HG03159 (cell line): ENCODE results near the gene IPO7.
"Not testable (repeated sequence)": the region's sequence is repeated elsewhere in the genome, so short reads cannot be mapped to it uniquely, and the experiment has no call there.

Experiments
- ATAC-seq: cut with Tn5 transposase; IDR thresholded peaks from one replicate; pipeline ENCODE4 v1.9.1; 2021; ENCODE audit warnings: mild to moderate bottlenecking, moderate library complexity; ENCODE audit not compliant: unreplicated experiment

Gene IPO7

GRCh38 chr11:9384535-9385326, at the start of gene IPO7:
Gene IPO7, plus strand, starts transcription at chr11:9384652. Its CDS starts 112 bp downstream, at chr11:9384764.
- peak; percentile 98 for ATAC-seq

- no peak for ATAC-seq
Measured at GRCh38 chr11:9341638-9342178, 42.7 kb upstream of the IPO7 start.

- ATAC-seq, result no peak
Measured at GRCh38 chr11:9344061-9344680, 40.3 kb upstream of the IPO7 start.

DNA sequence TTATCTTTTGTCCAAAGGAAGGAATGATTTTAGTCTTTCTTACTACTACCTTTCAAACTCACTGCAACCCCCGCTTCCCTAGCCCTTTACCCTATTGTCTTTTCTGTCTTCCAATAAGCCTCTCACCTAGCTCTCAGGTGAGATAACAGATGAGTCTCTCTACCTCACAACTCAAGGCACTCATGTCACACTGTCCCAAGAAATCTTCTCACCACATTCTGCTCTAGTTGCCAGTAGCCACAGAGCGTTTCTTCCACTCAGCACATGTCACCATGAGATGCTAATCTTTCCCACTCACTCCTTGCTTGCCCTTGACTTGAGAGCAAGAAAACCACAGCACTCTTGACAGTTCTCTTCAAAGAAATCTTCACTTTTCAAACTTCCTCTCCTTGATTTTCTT, 37.4 kb upstream of the IPO7 start:
- ATAC-seq, result no peak

DNA sequence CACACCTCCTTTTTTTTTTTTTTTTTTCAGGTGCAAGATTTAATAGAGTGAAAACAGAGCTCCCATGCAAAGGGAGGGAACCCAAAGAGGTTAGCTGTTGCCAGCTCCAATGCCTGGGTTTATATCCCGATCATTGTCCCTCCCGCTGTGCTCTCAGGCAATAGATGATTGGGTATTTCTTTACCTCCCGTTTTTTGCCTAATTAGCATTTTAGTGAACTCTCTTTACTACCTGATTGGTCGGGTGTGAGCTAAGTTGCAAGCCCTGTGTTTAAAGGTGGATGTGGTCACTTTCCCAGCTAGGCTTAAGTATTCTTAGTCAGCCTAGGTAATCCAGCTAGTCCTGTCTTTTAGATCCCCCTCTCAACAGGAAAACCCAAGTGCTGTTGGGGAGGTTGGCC, 36.7 kb upstream of the IPO7 start:
- not testable (repeated sequence) for ATAC-seq

GRCh38 chr11:9351321-9351881, 33.1 kb upstream of the IPO7 start:
- no peak for ATAC-seq

- ATAC-seq, result no peak
Measured at GRCh38 chr11:9357041-9357440, 27.4 kb upstream of the IPO7 start.

GRCh38 chr11:9360862-9361622, 23.4 kb upstream of the IPO7 start:
- ATAC-seq, result not testable (repeated sequence)

DNA sequence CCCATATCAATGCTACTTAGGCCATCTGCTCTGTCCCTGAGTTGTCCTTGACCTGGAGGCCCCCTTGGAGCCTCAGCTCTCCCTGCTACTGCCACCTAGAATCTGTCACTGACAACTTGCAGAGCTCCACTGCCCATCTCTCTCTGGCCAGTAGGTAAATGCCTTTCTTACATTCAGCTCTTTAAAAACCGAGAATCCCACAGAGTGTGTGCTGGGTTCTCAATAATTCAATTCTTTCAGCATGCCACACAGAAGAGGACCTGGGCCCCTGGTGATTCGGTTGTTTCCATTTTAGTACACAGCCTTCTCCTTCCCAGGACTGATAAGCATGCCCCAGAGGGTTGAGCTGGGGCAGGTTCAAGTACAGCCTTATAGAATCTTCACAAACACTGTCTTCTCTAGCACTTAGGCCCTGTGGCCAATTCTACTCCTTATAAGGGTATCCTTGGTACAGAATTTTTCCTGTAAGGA, 22.0 kb upstream of the IPO7 start:
- no peak for ATAC-seq

GRCh38 chr11:9363954-9364912, 20.2 kb upstream of the IPO7 start:
- peak; percentile 98 for ATAC-seq

- ATAC-seq, result no peak
Measured at GRCh38 chr11:9367551-9367950, 16.9 kb upstream of the IPO7 start.

- ATAC-seq, result no peak
Measured at GRCh38 chr11:9377036-9377435, 7.4 kb upstream of the IPO7 start.

DNA sequence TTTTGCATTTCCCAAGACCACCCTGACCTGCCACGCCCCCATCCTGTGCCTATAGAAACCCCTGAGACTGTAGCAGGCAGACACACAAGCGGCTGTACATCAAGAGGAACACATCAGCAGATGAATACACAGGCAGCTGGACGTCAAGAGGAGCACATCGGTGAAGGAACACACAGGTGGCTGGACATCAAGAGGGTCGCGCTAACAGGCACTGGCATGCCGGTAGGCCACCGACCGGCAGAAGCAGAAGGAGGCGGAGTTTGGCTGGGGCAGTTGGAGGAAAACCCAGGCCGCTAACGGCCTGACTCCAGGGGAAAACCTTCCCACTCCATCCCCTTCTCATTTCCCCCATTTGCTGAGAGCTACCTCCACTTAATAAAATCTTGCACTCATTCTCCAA, 5.4 kb upstream of the IPO7 start:
- no peak for ATAC-seq

DNA sequence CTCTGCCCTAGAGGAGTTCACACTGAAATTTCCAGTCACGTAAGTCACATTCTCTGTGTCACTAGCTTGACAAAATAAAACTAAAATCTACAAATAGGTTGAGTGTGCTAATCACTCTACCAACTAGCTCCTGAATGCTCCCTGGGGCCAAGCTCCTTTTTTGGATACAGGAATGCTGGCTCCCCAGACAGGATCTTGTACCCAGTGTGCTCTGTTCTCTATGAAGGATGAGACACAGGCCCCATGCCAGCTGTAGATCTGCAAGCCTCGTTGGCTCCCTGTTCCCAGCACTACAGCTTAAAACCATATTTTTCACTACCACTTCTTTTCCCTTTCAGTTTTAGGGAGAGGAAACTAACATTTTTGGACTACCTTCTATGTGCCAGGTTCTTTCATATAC, 3.7 kb upstream of the IPO7 start:
- ATAC-seq, result no peak

DNA sequence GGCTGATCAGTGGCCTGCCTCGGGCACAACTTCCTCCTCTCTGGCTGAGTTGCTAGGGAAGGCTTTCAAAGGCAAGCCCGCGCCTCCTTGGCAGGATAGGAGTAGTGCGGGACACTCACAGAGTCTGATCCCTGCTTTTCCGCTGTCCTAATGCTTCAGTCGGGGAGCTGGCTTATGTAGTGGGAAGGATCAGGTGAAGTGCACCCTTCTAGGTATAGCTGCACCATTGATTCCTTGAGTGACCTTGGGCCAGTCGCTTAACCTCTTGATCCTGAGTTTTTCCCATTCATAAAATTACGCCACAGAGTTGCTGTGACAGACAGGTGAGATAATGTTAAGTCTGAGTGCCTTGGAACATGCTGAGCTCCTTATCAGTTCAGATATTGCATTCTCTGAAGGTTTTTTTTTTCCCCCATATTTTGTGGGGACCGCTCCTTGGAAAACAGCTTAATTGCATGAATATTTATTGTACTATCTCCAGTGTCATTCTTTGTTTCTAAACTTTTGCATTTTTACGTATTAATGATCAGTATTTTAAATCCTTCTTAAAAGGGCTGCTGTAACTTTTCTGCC, 961 bp downstream of the IPO7 start:
- no peak for ATAC-seq

- no peak for ATAC-seq
Measured at GRCh38 chr11:9386086-9386485, 1.6 kb downstream of the IPO7 start.

- no peak for ATAC-seq
Measured at GRCh38 chr11:9386901-9387300, 2.4 kb downstream of the IPO7 start.

GRCh38 chr11:9396310-9396709, 11.9 kb downstream of the IPO7 start:
- ATAC-seq, result no peak

- ATAC-seq, result peak; percentile 53
Measured at GRCh38 chr11:9396752-9397151, 12.3 kb downstream of the IPO7 start.
